HCT116 (cell line): ENCODE measurements around the gene RAB3B. TPM values are rescaled to one million over a fixed set of nuclear protein-coding genes. Genes with fewer than 3 reads are reported as not detected.

Experiments
- ATAC-seq: fragments of 200-7000 bp; cut with Tn5 transposase; 2 replicates; pipeline ENCODE4 v1.9.1; 2020; ENCODE audit warnings: mild to moderate bottlenecking, moderate library complexity
- BruUV-seq: library from RNA; stranded (reverse); fragments of 400-500 nt; replicated peaks from 2 replicates; lab custom pipeline; 2021; lab: Mats Ljungman, UMichigan
- CTCF ChIA-PET: fragments of 300-600 bp; sonication (Branson Sonifier 250); formaldehyde crosslinking; loops from one replicate; lab custom pipeline; 2021; ENCODE audit warnings: antibody characterized with exemption; lab: Charles Lee
- POLR2A ChIA-PET: fragments of 300-600, 350-600 bp; sonication (Branson Sonifier 250); formaldehyde crosslinking; loops from one replicate; lab custom pipeline; 2021; ENCODE audit warnings: antibody characterized with exemption; lab: Charles Lee
- RAD21 ChIA-PET, 2 experiments: fragments of 300-600 bp; sonication (Branson Sonifier 250); formaldehyde crosslinking; loops; one replicate each; lab custom pipeline; 2023; ENCODE audit warnings: low total read pairs in 2 of 2; ENCODE audit not compliant: uncharacterized antibody in 2 of 2, unreplicated experiment in 2 of 2, low non-redundant PET in 1 of 2; lab: Charles Lee
- DNase-seq: peaks from one replicate; pipeline ENCODE4 v3.0.0-alpha.2; 2010; ENCODE audit warnings: low read depth, low spot score
- H2AFZ ChIP-seq: fragments of 200-600 bp; shearing (Covaris generic), sonication (generic); 2 replicates; pipeline ENCODE4 v1.6.1; 2017; ENCODE audit warnings: low read depth, mixed run types, mixed read lengths, antibody characterized with exemption, low read length; ENCODE audit not compliant: poor library complexity, severe bottlenecking
- H3K27ac ChIP-seq: 2 replicates; pipeline ENCODE4 v1.5.1; 2012; ENCODE audit warnings: low read depth, low read length
- H3K27me3 ChIP-seq: fragments of 200-600 bp; sonication (generic); 2 replicates; pipeline ENCODE4 v1.6.1; 2016; ENCODE audit warnings: mixed run types, low read length, mixed read lengths; ENCODE audit not compliant: insufficient read depth
- H3K36me3 ChIP-seq, 2 experiments: fragments of 200-500 bp in 1 of 2; fragments of 200-600 bp in 1 of 2; sonication (Bioruptor generic) in 1 of 2; sonication (generic) in 1 of 2; 2 replicates each; pipeline versions ENCODE4 v1.5.1 to v1.6.1; 2014 to 2016; ENCODE audit warnings: low read length in 2 of 2, inconsistent platforms in 1 of 2, mixed read lengths in 1 of 2, mixed run types in 1 of 2; ENCODE audit not compliant: insufficient read depth in 2 of 2, control insufficient read depth in 1 of 2
- H3K4me1 ChIP-seq, 2 experiments: fragments of 200-600 bp in 1 of 2; sonication (generic) in 1 of 2; 2 replicates each; pipeline versions ENCODE4 v1.5.1 to v1.6.1; 2012 to 2017; ENCODE audit warnings: low read length in 2 of 2, inconsistent platforms in 1 of 2, mild to moderate bottlenecking in 1 of 2, mixed read lengths in 1 of 2, mixed run types in 1 of 2, moderate library complexity in 1 of 2; ENCODE audit not compliant: insufficient read depth in 2 of 2, control insufficient read depth in 1 of 2
- H3K4me2 ChIP-seq: fragments of 200-600 bp; sonication (generic); 2 replicates; pipeline ENCODE4 v1.6.1; 2017; ENCODE audit warnings: mixed run types, low read length, mixed read lengths
- H3K4me3 ChIP-seq, 2 experiments: fragments of 200-600 bp in 1 of 2; sonication (generic) in 1 of 2; replicated peaks in 1 of 2; 2 replicates each; pipeline ENCODE4 v1.5.1; 2011 to 2016; ENCODE audit warnings: low read length in 2 of 2, control low read depth in 1 of 2, low read depth in 1 of 2, mild to moderate bottlenecking in 1 of 2, mixed read lengths in 1 of 2, mixed run types in 1 of 2
- H3K79me2 ChIP-seq: fragments of 200-600 bp; sonication (generic); 2 replicates; pipeline ENCODE4 v1.6.1; 2017; ENCODE audit warnings: mild to moderate bottlenecking, mixed run types, low read length, moderate library complexity, mixed read lengths; ENCODE audit not compliant: insufficient read depth
- H3K9ac ChIP-seq: fragments of 200-600 bp; sonication (generic); 2 replicates; pipeline ENCODE4 v1.6.1; 2016; ENCODE audit warnings: low read length, mixed read lengths
- H3K9me2 ChIP-seq: fragments of 200-600 bp; sonication (generic), shearing (Covaris generic); 2 replicates; pipeline ENCODE4 v1.6.1; 2017; ENCODE audit warnings: mixed run types, mild to moderate bottlenecking, moderate library complexity; ENCODE audit not compliant: insufficient read depth
- H3K9me3 ChIP-seq, 2 experiments: fragments of 200-500 bp in 1 of 2; fragments of 200-600 bp in 1 of 2; sonication (Bioruptor generic) in 1 of 2; sonication (generic) in 1 of 2; 2 replicates each; pipeline ENCODE4 v1.6.1; 2014 to 2017; ENCODE audit warnings: low read length in 2 of 2, mixed read lengths in 2 of 2, inconsistent platforms in 1 of 2, low read depth in 1 of 2, mild to moderate bottlenecking in 1 of 2, mixed run types in 1 of 2, moderate library complexity in 1 of 2; ENCODE audit not compliant: control insufficient read depth in 1 of 2, insufficient read depth in 1 of 2
- H4K20me1 ChIP-seq: fragments of 200-600 bp; sonication (generic), shearing (Covaris generic); 2 replicates; pipeline ENCODE4 v1.6.1; 2017; ENCODE audit warnings: mixed run types, mild to moderate bottlenecking, moderate library complexity; ENCODE audit not compliant: insufficient read depth
- ATF3 ChIP-seq: IDR thresholded peaks from 2 replicates; pipeline ENCODE4 v1.6.1; 2012
- CBX3 ChIP-seq: IDR thresholded peaks from 2 replicates; pipeline ENCODE4 v1.6.1; 2012; ENCODE audit warnings: low read depth
- EGR1 ChIP-seq: IDR thresholded peaks from 2 replicates; pipeline ENCODE4 v1.6.1; 2012; ENCODE audit warnings: low read depth
- ELF1 ChIP-seq: IDR thresholded peaks from 2 replicates; pipeline ENCODE4 v1.6.1; 2012; ENCODE audit warnings: low read depth, borderline replicate concordance
- EZH2 ChIP-seq: fragments of 200-600 bp; sonication (generic); IDR thresholded peaks from 2 replicates; pipeline ENCODE4 v1.6.1; 2017; ENCODE audit warnings: antibody characterized with exemption, mixed run types
- EZH2phosphoT487 ChIP-seq: fragments of 200-600 bp; IDR thresholded peaks from 2 replicates; pipeline ENCODE4 v1.6.1; 2018; ENCODE audit warnings: antibody characterized with exemption, borderline replicate concordance
- FOSL1 ChIP-seq: IDR thresholded peaks from 2 replicates; pipeline ENCODE4 v1.6.1; 2012; ENCODE audit warnings: low read depth
- MAX ChIP-seq: IDR thresholded peaks from 2 replicates; pipeline ENCODE4 v1.6.1; 2012
- RAD21 ChIP-seq: IDR thresholded peaks from 2 replicates; pipeline ENCODE4 v1.6.1; 2012; ENCODE audit warnings: low read depth, mild to moderate bottlenecking
- SIN3A ChIP-seq: IDR thresholded peaks from 2 replicates; pipeline ENCODE4 v1.6.1; 2012; ENCODE audit warnings: low read depth
- SP1 ChIP-seq: IDR thresholded peaks from 2 replicates; pipeline ENCODE4 v1.6.1; 2012; ENCODE audit warnings: low read depth
- TCF7L2 ChIP-seq: IDR thresholded peaks from 2 replicates; pipeline ENCODE4 v1.7.0; 2011; ENCODE audit warnings: borderline replicate concordance, inconsistent platforms; ENCODE audit not compliant: insufficient read depth, insufficient read length; ENCODE audit errors: extremely low read depth
- YY1 ChIP-seq: IDR thresholded peaks from 2 replicates; pipeline ENCODE4 v1.6.1; 2011; ENCODE audit warnings: low read length, low read depth, moderate library complexity, mild to moderate bottlenecking; ENCODE audit not compliant: insufficient replicate concordance; ENCODE audit errors: extremely low read depth
- ZBTB33 ChIP-seq: IDR thresholded peaks from 2 replicates; pipeline ENCODE4 v1.6.1; 2011; ENCODE audit warnings: mild to moderate bottlenecking, low read length, moderate library complexity; ENCODE audit not compliant: insufficient replicate concordance; ENCODE audit errors: extremely low read depth
- ZNF274 ChIP-seq: fragments of 200-500 bp; sonication (Bioruptor generic); IDR thresholded peaks from 2 replicates; pipeline ENCODE4 v1.6.1; 2014; ENCODE audit warnings: mild to moderate bottlenecking, low read depth, low read length, inconsistent platforms
- intact Hi-C: fragments of 100-400 bp; cut with micrococcal nuclease; formaldehyde crosslinking; loops from 2 replicates; pipeline ENCODE4 v1.10.0; 2022
- total RNA-seq: library from RNA; stranded (reverse); gene quantifications from one replicate; pipeline ENCODE4 v1.2.1, GENCODE V29; 2021; ENCODE audit not compliant: unreplicated experiment

Gene RAB3B
- total RNA-seq, 1 experiment from 2014 or later: 15.1 TPM

- no TSS peak for BruUV-seq
- Histone ChIP-seq H3K36me3 (no peaks in the 10 kb centered on the region), H3K27ac (no peak overlapping the region), H3K9me2 (no peaks in the 10 kb centered on the region), H4K20me1 (no peaks in the 10 kb centered on the region), H3K4me3 (no peak overlapping the region), H3K9me3 (no peaks in the 10 kb centered on the region), H2AFZ (no peak overlapping the region), H3K27me3 (no peaks in the 10 kb centered on the region), H3K79me2 (no peaks in the 10 kb centered on the region), H3K4me1 (no peaks in the 10 kb centered on the region), H3K9ac (no peak overlapping the region), H3K4me2 (no peak overlapping the region)
- ChIA-PET RAD21 (no interaction called here), CTCF (no interaction called here), POLR2A (no interaction called here)
- intact Hi-C loops: no loop called here
- no peak for TF ChIP-seq SP1
- no peak for TF ChIP-seq EGR1
- no peak for TF ChIP-seq YY1
- no peak for TF ChIP-seq EZH2phosphoT487
- no peak for TF ChIP-seq MAX
- TF ChIP-seq ZNF274: no peak
- no peak for TF ChIP-seq RAD21
- no peak for TF ChIP-seq EZH2
- TF ChIP-seq SIN3A: no peak
- TF ChIP-seq ZBTB33: no peak
- TF ChIP-seq ATF3: no peak
- TF ChIP-seq CBX3: no peak
- no peak for TF ChIP-seq TCF7L2
- no peak for TF ChIP-seq ELF1
- TF ChIP-seq FOSL1: no peak
- ATAC-seq (no peak), DNase-seq (no peak)
Observed at GRCh38 chr1:51912881-51913280, 77.6 kb downstream of the RAB3B start.
